ENCODE results near the gene DENND5B. TPM values are rescaled to one million over a fixed set of nuclear protein-coding genes. Genes with fewer than 3 reads are reported as not detected.

DENND5B gene
- total RNA-seq, 1 experiment from 2014 or later, result 34.9 TPM

DNA sequence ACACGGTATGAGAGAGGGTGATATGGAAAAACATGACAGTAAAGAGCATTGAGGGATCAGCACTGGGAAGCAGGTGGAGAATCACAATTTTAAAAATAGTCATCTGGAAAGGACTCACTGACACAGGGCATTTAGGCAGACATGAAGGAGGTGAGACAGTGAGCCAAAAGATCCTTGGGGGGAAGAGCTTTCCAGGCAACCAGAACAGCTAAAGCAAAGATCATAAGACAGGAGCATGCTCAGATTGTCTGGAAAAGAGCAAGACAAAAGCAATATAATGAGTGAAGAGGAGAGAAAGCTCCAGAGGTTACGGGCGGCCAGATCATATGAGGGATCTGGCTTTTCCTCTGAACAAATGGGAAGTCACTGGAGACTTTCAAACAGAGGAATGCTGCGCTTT is 63.9 kb downstream of the DENND5B start:
- CTCF ChIA-PET, result no interaction called here
- H3K27ac Mint-ChIP-seq (ENCODE audit: unreplicated experiment), result peak overlapping the region; percentile 1
- no peaks in the 10 kb centered on the region for H3K9me3 Mint-ChIP-seq (ENCODE audit: unreplicated experiment)
- Histone ChIP-seq H3K9me3 (no peaks in the 10 kb centered on the region), H3K27me3 (replicated peaks; ENCODE audit: control insufficient read depth, insufficient read depth, low read length) (no peaks in the 10 kb centered on the region), H3K4me1 (peaks cover 21% of the 10 kb centered on the region), H3K36me3 (ENCODE audit: control insufficient read depth, insufficient read depth, low read length) (no peaks in the 10 kb centered on the region), H3K4me3 (ENCODE audit: low read depth, low read length) (no peak overlapping the region)
- no peaks in the 10 kb centered on the region for H3K27me3 Mint-ChIP-seq (ENCODE audit: insufficient read depth, unreplicated experiment)
- TF ChIP-seq, protein P1, sequence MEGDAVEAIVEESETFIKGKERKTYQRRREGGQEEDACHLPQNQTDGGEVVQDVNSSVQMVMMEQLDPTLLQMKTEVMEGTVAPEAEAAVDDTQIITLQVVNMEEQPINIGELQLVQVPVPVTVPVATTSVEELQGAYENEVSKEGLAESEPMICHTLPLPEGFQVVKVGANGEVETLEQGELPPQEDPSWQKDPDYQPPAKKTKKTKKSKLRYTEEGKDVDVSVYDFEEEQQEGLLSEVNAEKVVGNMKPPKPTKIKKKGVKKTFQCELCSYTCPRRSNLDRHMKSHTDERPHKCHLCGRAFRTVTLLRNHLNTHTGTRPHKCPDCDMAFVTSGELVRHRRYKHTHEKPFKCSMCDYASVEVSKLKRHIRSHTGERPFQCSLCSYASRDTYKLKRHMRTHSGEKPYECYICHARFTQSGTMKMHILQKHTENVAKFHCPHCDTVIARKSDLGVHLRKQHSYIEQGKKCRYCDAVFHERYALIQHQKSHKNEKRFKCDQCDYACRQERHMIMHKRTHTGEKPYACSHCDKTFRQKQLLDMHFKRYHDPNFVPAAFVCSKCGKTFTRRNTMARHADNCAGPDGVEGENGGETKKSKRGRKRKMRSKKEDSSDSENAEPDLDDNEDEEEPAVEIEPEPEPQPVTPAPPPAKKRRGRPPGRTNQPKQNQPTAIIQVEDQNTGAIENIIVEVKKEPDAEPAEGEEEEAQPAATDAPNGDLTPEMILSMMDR (IDR thresholded peaks at IDR 0.05; ENCODE audit: insufficient read depth in 1 of 2, low read depth in 1 of 2, low read length in 1 of 2, severe bottlenecking in 1 of 2, unreplicated experiment in 1 of 2), result no peak
- POLR2A ChIA-PET, result no interaction called here
- intact Hi-C loops (cut with micrococcal nuclease; ENCODE audit: unreplicated experiment), result no loop called here
- H3K4me3 Mint-ChIP-seq (ENCODE audit: unreplicated experiment), result no peak overlapping the region
- no TSS peak for BruUV-seq (replicated peaks)
- DNase-seq, result no peak
- H3K36me3 Mint-ChIP-seq (ENCODE audit: insufficient read depth, unreplicated experiment), result no peaks in the 10 kb centered on the region
- H3K4me1 Mint-ChIP-seq (ENCODE audit: low read depth, unreplicated experiment), result peaks cover 20% of the 10 kb centered on the region

DNA sequence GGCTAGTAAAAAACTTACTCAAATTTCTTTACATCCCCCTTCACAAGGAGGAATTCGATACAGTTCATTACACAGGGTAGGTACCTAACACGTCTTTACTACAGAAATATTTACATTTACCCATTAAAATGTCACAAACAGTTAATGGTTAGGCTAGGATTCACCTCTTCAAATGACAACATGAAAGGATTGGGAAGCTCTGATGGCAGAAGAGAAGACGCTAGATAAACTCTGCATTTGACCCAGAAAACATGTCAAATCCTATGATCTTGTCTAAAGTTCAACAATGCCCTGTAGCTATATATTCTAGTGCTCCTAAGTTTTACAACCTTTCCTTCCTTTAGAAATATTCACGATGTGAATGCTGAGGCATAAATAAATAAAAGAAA is 64.8 kb downstream of the DENND5B start:
- Mint-ChIP-seq H3K9me3 (ENCODE audit: unreplicated experiment) (no peaks in the 10 kb centered on the region), H3K4me1 (ENCODE audit: low read depth, unreplicated experiment) (peaks cover 22% of the 10 kb centered on the region), H3K4me3 (ENCODE audit: unreplicated experiment) (no peak overlapping the region), H3K27ac (ENCODE audit: unreplicated experiment) (no peak overlapping the region), H3K36me3 (ENCODE audit: insufficient read depth, unreplicated experiment) (no peaks in the 10 kb centered on the region), H3K27me3 (ENCODE audit: insufficient read depth, unreplicated experiment) (no peaks in the 10 kb centered on the region)
- no peaks in the 10 kb centered on the region for H3K36me3 ChIP-seq (ENCODE audit: control insufficient read depth, insufficient read depth, low read length)
- ChIA-PET CTCF (no interaction called here), POLR2A (interaction anchor here (0.6 kb wide), 1 partner anchor 200 kb away, joined by 5 read pairs; no protein-coding TSS in a partner anchor)
- H3K4me1 ChIP-seq, result peaks cover 23% of the 10 kb centered on the region
- TF ChIP-seq, protein P1 (IDR thresholded peaks at IDR 0.05; ENCODE audit: insufficient read depth in 1 of 2, low read depth in 1 of 2, low read length in 1 of 2, severe bottlenecking in 1 of 2, unreplicated experiment in 1 of 2), result no peak
- H3K27me3 ChIP-seq (replicated peaks; ENCODE audit: control insufficient read depth, insufficient read depth, low read length), result no peaks in the 10 kb centered on the region
- H3K9me3 ChIP-seq, result no peaks in the 10 kb centered on the region
- intact Hi-C loops (cut with micrococcal nuclease; ENCODE audit: unreplicated experiment), result no loop called here
- DNase-seq, result no peak
- BruUV-seq (replicated peaks), result no TSS peak
- H3K4me3 ChIP-seq (ENCODE audit: low read depth, low read length), result no peak overlapping the region

DNA sequence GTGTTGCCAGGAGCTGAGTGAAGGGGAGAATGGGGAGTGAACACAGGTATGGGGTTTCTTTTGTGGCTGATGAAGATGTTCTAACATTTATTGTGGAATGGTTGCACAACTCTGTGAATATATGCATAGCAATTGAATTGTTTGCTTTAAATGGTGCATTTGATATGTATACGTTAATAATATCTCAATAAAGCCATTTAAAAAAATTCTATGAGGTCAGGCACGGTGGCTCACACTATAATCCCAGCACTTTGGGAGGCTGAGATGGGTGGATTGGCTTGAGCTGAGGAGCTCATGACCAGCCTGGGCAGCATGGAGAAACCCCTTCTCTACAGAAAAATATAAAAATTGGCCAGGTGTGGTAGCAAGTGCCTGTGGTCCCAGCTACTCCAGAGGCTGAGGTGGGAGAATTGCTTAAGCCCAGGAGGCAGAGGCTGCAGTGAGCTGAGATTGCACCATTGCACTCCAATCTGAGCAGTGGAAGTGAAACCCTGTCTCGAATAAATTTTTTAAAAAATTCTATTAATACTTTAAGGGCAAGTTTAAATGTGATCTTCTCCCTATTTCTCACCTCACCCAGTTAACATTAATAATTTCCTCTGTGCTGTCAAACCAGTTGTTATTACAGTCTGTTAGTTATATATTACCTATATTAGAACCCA is 65.3 kb downstream of the DENND5B start:
- no peak overlapping the region for H3K4me3 ChIP-seq (ENCODE audit: low read depth, low read length)
- TF ChIP-seq, protein P1 (IDR thresholded peaks at IDR 0.05; ENCODE audit: insufficient read depth in 1 of 2, low read depth in 1 of 2, low read length in 1 of 2, severe bottlenecking in 1 of 2, unreplicated experiment in 1 of 2), result no peak
- Mint-ChIP-seq H3K27me3 (ENCODE audit: insufficient read depth, unreplicated experiment) (no peaks in the 10 kb centered on the region), H3K27ac (ENCODE audit: unreplicated experiment) (no peak overlapping the region), H3K9me3 (ENCODE audit: unreplicated experiment) (no peaks in the 10 kb centered on the region), H3K36me3 (ENCODE audit: insufficient read depth, unreplicated experiment) (no peaks in the 10 kb centered on the region), H3K4me1 (ENCODE audit: low read depth, unreplicated experiment) (peaks cover 22% of the 10 kb centered on the region), H3K4me3 (ENCODE audit: unreplicated experiment) (no peak overlapping the region)
- no peaks in the 10 kb centered on the region for H3K27me3 ChIP-seq (replicated peaks; ENCODE audit: control insufficient read depth, insufficient read depth, low read length)
- CTCF ChIA-PET, result no interaction called here
- H3K4me1 ChIP-seq, result peaks cover 23% of the 10 kb centered on the region
- no TSS peak for BruUV-seq (replicated peaks)
- no peaks in the 10 kb centered on the region for H3K9me3 ChIP-seq
- POLR2A ChIA-PET, result interaction anchor here (0.6 kb wide), 1 partner anchor 199 kb away, joined by 5 read pairs; no protein-coding TSS in a partner anchor
- intact Hi-C loops (cut with micrococcal nuclease; ENCODE audit: unreplicated experiment), result no loop called here
- H3K36me3 ChIP-seq (ENCODE audit: control insufficient read depth, insufficient read depth, low read length), result no peaks in the 10 kb centered on the region
- DNase-seq, result no peak

All from Caco-2 (cell line).